ENCODE results near the gene IFITM5.

IFITM5 gene

DNA sequence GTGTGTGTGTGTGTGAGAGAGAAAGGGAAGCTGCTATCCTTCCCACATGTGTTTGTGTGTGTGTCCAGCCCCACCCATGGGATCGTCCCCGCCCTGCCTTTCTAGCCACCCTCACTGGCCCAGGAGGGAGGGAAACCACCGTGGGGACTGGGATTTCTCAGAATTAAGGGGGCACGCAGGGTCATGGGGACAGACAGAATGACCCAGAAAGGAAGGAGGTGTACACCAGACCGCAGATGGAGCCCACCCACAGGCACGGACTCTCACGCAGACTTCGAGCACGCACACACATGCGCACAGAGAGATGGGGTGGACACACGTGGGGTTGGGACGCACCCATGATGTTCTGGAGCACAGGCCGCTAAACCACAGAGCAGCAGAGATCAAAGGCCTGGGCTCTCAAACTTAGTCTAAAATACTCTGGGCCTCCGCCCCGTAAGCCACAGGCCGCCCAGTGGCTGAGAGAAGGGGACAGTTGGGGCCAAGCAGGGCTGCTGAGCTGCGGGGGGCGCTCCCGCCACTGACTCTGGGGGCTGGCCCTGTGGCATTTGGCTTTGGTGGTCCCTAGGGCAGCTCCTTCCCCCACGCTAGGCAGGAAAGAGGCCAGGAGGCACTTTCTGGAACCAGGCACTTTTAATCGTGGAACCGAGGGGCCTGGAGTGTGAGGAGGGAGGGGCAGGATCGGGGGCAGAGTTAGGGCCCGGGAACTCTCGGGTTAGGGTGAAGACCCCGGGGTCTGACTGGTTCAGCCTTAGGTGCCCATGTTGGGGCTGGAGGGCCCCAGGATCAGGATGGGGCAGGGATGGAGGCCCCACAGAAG is 1.5 kb downstream of the IFITM5 start:
- peak in 4 of 10 donors; percentile 13 to 66 (median 45) for DNase-seq
- intact Hi-C loops (cut with DNase I): no loop called here

- DNase-seq: peak in 3 of 10 donors; percentile 14 to 66 (median 40)
- intact Hi-C loops (cut with DNase I): no loop called here
Measured at GRCh38 chr11:297051-297585, 2.2 kb downstream of the IFITM5 start.

DNA sequence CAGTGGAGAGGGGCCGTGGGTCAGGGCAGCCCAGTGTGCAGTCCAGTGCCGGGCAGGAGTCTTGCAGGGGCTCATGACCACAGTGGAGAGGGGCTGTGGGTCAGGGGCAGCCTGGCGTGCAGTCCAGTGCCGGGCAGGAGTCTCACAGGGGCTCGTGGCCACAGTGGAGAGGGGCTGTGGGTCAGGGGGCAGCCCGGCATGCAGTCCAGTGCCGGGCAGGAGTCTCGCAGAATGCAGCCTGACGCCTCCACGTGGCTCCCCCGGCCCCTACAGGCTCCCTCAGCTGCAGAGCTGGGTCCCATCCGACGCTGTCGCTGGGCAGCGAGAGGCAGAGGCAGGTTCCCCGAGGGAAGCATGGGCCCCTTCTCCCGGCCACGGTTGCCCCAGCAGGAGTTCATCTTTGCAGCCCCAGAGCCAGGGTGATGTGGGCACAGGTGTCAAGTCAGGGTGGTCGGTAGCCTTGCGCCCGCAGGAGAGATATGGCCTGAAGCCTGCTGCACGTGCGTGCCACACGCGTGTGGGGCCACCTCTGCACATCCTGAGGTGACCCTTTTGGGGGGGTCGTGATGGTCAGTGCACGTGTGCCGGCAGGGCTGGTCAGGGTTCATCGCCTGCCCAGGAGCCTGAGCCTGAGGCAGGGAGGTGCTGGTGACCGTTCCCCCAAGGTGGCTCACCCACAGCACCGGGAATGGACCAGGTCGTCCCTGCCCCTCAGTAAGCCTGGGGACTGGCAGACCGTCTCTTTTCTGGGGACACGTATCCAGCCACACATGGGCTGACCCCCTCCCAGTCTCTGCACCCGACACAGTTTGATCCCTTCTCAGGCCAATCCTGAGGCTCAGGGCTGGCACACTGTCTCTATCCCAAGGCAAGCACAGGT is 2.9 kb downstream of the IFITM5 start:
- intact Hi-C loops (cut with DNase I): no loop called here
- DNase-seq: peak in 4 of 10 donors; percentile 20 to 76 (median 70)

- intact Hi-C loops (cut with DNase I): no loop called here
- peak in 4 of 10 donors; percentile 9 to 74 (median 47) for DNase-seq
Measured at GRCh38 chr11:295351-296170, 3.8 kb downstream of the IFITM5 start.

- intact Hi-C loops (cut with DNase I): no loop called here
- peak in 4 of 10 donors; percentile 7 to 66 (median 54) for DNase-seq
Measured at GRCh38 chr11:294780-295179, 4.5 kb downstream of the IFITM5 start.

DNA sequence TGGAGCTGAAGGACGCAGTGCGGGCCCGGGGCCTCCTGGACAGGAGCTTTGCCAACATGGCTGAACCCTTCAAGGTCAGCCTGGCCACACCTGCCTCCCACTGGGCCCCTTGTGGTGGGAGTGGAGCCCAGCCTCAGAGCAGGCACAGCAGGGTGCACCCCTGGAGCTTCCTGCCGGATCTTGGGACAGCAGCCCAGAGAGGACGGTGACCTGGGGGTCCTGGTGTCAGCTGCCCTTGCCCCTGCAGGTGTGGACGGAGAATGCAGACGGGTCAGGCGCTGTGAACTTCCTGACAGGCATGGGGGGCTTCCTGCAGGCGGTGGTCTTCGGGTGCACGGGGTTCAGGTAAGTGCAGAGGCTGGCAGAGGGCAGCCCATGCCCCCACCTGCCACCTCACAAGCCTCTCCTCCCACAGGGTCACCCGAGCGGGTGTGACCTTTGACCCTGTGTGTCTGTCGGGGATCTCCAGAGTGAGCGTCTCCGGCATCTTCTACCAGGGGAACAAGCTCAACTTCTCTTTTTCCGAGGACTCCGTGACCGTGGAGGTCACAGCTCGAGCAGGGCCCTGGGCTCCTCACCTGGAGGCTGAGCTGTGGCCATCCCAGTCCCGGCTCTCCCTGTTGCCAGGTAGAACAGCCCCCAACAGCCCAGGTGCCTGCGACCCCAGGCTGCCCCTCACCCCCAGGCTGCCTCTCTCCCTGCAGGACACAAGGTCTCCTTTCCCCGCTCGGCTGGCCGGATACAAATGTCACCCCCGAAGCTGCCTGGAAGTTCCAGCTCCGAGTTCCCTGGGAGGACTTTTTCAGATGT is 5.3 kb downstream of the IFITM5 start:
- DNase-seq: peak in 4 of 10 donors; percentile 21 to 74 (median 64)
- intact Hi-C loops (cut with DNase I): no loop called here

DNA sequence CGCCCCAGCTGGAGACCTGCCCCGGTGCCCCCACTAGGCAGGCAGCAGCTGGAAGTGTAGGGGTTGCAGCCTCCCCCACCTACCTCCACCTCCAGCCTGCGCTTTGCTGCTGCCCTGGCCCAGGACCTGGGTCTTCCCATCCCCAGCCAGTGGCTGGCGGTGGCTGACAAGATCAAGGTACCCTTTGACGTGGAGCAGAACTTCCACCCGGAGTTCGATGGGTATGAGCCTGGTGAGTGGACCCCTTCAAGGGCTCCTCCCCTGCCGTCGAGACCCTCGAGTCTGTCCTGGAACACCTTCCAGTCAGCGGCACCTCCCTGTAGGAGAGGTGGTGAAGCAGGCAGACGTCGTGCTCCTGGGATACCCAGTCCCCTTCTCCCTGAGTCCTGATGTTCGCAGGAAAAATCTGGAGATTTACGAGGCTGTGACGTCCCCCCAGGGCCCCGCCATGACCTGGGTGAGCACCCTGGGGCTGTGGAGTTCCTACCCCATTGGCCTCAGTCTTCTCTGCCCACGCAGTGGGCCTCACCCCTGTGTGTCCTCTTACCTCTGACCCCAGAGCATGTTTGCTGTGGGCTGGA is 6.0 kb downstream of the IFITM5 start:
- DNase-seq: peak in 4 of 10 donors; percentile 12 to 76 (median 43)
- intact Hi-C loops (cut with DNase I): no loop called here

GRCh38 chr11:292211-293121 is 6.9 kb downstream of the IFITM5 start:
- peak in 4 of 10 donors; percentile 20 to 78 (median 60) for DNase-seq
- intact Hi-C loops (cut with DNase I): no loop called here

DNA sequence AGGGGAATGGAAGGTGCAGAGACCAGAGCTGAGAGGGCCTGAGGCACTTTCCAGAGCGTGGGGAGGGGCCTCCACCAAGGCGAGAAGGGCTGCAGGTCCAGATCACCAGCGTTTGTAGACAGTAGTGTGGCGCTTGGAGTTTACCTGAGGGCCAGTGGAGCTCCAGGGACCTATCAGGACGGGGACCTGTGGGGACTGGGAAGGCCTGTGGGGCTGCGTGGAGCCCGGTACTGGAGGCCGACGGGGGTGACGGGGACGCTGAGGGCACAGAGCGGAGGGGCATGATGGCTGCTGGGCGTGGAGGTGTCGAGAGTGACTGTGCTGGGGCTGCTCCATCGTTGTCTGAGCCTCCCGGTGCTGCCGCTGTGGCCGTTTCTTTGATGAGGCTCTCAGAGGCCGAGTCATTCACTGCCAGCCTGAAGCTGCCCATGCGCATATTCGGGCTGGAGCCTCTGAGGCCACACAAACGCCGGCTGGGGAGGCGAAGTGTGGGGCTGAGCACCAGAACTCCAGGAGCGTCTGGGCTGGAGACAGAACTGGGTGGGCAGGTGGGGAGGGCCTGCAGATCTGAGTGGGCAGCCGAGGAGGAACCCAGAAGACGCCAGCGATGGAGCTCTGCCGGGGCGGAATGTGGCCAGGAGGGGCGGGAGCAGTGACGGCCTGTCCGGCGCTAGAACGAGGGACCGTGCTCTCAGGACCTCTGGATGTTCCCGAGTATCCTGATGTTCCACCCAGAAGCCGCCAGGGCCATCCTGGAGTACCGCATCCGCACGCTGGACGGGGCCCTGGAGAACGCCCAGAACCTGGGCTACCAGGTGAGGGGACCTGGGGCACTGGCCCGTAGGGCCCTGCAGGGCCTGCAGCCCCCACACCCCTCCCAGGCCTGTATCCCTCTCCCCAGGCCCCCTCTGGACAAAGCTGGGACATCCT is 7.8 kb downstream of the IFITM5 start:
- DNase-seq: peak in 4 of 10 donors; percentile 24 to 79 (median 66)
- intact Hi-C loops (cut with DNase I): no loop called here

- intact Hi-C loops (cut with DNase I): no loop called here
- peak in 4 of 10 donors; percentile 13 to 66 (median 45) for DNase-seq
Measured at GRCh38 chr11:290621-291231, 8.6 kb downstream of the IFITM5 start.

GRCh38 chr11:289712-290620 is 9.4 kb downstream of the IFITM5 start:
- intact Hi-C loops (cut with DNase I): no loop called here

DNA sequence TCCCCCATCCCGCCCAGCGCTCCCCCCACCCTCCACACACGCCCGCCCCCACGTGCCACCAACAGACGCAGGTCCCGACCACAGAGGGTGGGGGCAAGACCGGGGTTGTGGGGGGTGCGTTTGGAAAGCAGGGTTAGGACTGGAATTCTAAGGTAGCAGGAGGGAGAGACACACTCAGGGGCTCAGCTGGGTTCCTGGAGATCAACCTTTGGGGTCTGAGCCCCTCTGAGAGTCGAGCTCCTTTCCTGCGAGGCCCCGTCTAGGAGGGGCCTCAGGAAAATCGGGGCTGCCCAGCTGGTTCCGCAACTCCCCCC is 10.0 kb downstream of the IFITM5 start:
- intact Hi-C loops (cut with DNase I): no loop called here
- DNase-seq: peak in 2 of 10 donors; percentile 2 to 29

More at GRCh38 chr11:289712-290620, 9.4 kb downstream of the IFITM5 start:
- peak in 4 of 10 donors; percentile 17 to 78 (median 69) for DNase-seq

- DNase-seq: peak in 5 of 10 donors; percentile 26 to 88 (median 63)
- intact Hi-C loops (cut with DNase I): no loop called here
Measured at GRCh38 chr11:288478-289397, 10.6 kb downstream of the IFITM5 start, which contains the start of gene PGGHG. TSS of gene PGGHG (plus strand) at chr11:289126. CDS start at chr11:289817, 691 bp downstream.

Data from posterior cingulate gyrus (tissue), 11 donors.